ENCODE data around the gene DCLK1.

DCLK1 gene

GRCh38 chr13:35994131-35994966 is 136.8 kb downstream of the DCLK1 start:
- no peak overlapping the region for H3K4me3 ChIP-seq (ENCODE audit: low read depth, low read length)
- no peak for TF ChIP-seq CTCF (IDR thresholded peaks at IDR 0.05; ENCODE audit: borderline replicate concordance, insufficient read depth, low read depth, low read length)

DNA sequence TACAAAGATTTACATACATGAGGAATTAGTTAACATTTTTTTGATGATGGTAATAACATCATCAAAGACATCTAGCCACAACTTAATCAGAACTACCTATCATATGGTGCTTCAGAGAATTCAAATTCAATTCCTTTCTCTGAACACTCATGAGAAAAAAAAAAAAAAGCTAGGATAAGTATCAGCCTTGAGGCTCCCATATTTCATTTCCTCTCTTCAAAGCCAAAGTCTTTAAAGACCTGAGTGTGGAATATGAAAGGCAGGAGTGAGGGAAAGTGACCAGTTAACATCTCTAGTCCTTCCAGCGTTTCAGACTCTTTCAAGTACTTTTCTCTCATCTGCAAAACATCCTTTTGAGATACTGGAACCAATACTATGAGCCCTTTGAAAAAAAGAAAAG is 137.5 kb downstream of the DCLK1 start:
- no peak for TF ChIP-seq CTCF (IDR thresholded peaks at IDR 0.05; ENCODE audit: borderline replicate concordance, insufficient read depth, low read depth, low read length)
- no peak overlapping the region for H3K4me3 ChIP-seq (ENCODE audit: low read depth, low read length)

- TF ChIP-seq CTCF (IDR thresholded peaks at IDR 0.05; ENCODE audit: borderline replicate concordance, insufficient read depth, low read depth, low read length): no peak
- no peak overlapping the region for H3K4me3 ChIP-seq (ENCODE audit: low read depth, low read length)
These were observed 138.2 kb downstream of the DCLK1 start for GRCh38 chr13:35992964-35993363.

DNA sequence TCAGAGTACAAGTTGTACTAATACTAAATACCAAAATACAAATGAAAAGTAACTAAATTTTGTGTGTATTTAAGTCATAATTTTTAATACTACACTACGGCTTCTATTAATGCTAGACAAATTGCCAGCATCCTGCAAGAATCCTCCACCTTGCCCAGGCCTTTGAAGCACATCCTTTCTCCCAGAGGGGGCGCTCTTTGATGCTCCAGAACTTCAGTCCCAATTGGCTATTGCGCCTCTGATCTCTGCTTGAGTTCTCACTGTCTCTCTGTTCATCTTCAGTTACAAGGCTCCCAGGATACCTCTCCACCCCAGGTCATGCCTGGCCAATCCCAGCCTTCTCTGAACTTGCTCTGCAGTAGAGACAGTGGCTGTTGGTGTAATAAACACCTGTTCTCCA is 141.0 kb downstream of the DCLK1 start:
- no peak overlapping the region for H3K4me3 ChIP-seq (ENCODE audit: low read depth, low read length)
- TF ChIP-seq CTCF (IDR thresholded peaks at IDR 0.05; ENCODE audit: borderline replicate concordance, insufficient read depth, low read depth, low read length): no peak

GRCh38 chr13:35988648-35989081 is 142.5 kb downstream of the DCLK1 start:
- TF ChIP-seq CTCF (IDR thresholded peaks at IDR 0.05; ENCODE audit: borderline replicate concordance, insufficient read depth, low read depth, low read length): no peak
- H3K4me3 ChIP-seq (ENCODE audit: low read depth, low read length): no peak overlapping the region

GRCh38 chr13:35987572-35988513 is 143.3 kb downstream of the DCLK1 start:
- no peak for TF ChIP-seq CTCF (IDR thresholded peaks at IDR 0.05; ENCODE audit: borderline replicate concordance, insufficient read depth, low read depth, low read length)
- H3K4me3 ChIP-seq (ENCODE audit: low read depth, low read length): no peak overlapping the region
